ENCODE data around the gene CCNA1. TPM values are rescaled to one million over a fixed set of nuclear protein-coding genes. Genes with fewer than 3 reads are reported as not detected.
A peak's percentile ranks its signal among the peaks of the same experiment; 100 is the strongest.

The CCNA1 gene
- total RNA-seq, 1 experiment from 2014 or later: 2.7 TPM

DNA sequence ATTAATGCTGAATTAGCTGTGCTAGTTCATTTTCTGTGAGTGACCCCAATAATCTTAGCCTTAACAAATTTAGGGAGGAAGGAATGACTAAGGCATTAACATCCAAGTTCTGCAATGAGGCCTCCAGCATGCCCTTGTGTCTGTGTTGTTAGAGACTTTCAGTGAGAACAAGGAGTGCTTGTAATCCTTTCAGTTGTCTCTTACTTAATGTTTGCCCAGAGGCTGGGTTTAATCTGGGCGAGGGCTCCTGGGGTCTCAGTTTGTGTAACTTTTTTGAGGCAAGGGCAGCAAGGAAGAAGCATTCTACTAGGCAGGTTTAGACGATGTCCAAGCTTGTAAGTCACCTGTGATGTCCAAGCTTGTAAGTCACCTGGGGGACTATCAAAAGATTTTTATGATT is 24.3 kb downstream of the CCNA1 start:
- no peaks in the 10 kb centered on the region; a peak in 1 of 5 replicates for H3K9me3 Mint-ChIP-seq
- no peaks in the 10 kb centered on the region for H3K79me1 ChIP-seq (ENCODE audit: insufficient read depth, low read depth, low read length, poor library complexity, severe bottlenecking)
- TF ChIP-seq, protein P1, sequence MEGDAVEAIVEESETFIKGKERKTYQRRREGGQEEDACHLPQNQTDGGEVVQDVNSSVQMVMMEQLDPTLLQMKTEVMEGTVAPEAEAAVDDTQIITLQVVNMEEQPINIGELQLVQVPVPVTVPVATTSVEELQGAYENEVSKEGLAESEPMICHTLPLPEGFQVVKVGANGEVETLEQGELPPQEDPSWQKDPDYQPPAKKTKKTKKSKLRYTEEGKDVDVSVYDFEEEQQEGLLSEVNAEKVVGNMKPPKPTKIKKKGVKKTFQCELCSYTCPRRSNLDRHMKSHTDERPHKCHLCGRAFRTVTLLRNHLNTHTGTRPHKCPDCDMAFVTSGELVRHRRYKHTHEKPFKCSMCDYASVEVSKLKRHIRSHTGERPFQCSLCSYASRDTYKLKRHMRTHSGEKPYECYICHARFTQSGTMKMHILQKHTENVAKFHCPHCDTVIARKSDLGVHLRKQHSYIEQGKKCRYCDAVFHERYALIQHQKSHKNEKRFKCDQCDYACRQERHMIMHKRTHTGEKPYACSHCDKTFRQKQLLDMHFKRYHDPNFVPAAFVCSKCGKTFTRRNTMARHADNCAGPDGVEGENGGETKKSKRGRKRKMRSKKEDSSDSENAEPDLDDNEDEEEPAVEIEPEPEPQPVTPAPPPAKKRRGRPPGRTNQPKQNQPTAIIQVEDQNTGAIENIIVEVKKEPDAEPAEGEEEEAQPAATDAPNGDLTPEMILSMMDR (conservative IDR thresholded peaks at IDR 0.05): no peak
- H4K20me1 ChIP-seq (ENCODE audit: control insufficient read depth, insufficient read depth, insufficient read length): no peaks in the 10 kb centered on the region
- H3K27me3 ChIP-seq (ENCODE audit: insufficient read depth, low read length): no peaks in the 10 kb centered on the region
- peaks cover 16 to 21% of the 10 kb centered on the region in 2 experiments for H3K4me1 Mint-ChIP-seq
- H3K4me1 ChIP-seq (ENCODE audit: insufficient read depth, low read length): peaks cover 9% of the 10 kb centered on the region
- no peak overlapping the region for H3K4me3 Mint-ChIP-seq
- H3K79me2 ChIP-seq (ENCODE audit: insufficient read depth, low read length): no peaks in the 10 kb centered on the region
- DNase-seq: no peak
- no peak overlapping the region for H4K5ac ChIP-seq (ENCODE audit: insufficient read length, low read depth, low read length)
- no CpG with 5 or more reads among the region's 2 CpGs for WGBS (ENCODE audit: extremely low coverage, insufficient read length, low lambda C conversion rate)
- no peak overlapping the region for H3K14ac ChIP-seq (ENCODE audit: insufficient read depth, low read length)
- H2AK5ac ChIP-seq (ENCODE audit: insufficient read length, low read length): no peak overlapping the region
- no peaks in the 10 kb centered on the region for H3K36me3 Mint-ChIP-seq (ENCODE audit: insufficient read depth in 1 of 3, low read depth in 3 of 3)
- H2BK120ac ChIP-seq (ENCODE audit: low read depth, low read length, poor library complexity, severe bottlenecking): no peak overlapping the region
- H3K9ac ChIP-seq (ENCODE audit: extremely low read depth, insufficient read length, low read length): no peak overlapping the region
- H3K56ac ChIP-seq (ENCODE audit: insufficient read length, low read depth, low read length): no peak overlapping the region
- no peak overlapping the region for H2BK20ac ChIP-seq (ENCODE audit: low read depth, low read length, poor library complexity, severe bottlenecking)
- H3K27ac Mint-ChIP-seq: peak overlapping the region; percentile 15 to 75 (median 69); a peak in 3 of 7 replicates
- H3K18ac ChIP-seq (ENCODE audit: insufficient read length, low read depth, low read length): no peak overlapping the region
- H3K4me2 ChIP-seq (ENCODE audit: insufficient read depth, insufficient read length, low read length): no peak overlapping the region
- no peak overlapping the region for H3K23ac ChIP-seq (ENCODE audit: insufficient read length, low read depth, low read length)
- no peak overlapping the region for H2BK12ac ChIP-seq (ENCODE audit: insufficient read length, low read depth, low read length)
- H2BK5ac ChIP-seq (ENCODE audit: insufficient read length, low read length): no peak overlapping the region
- H3K27me3 Mint-ChIP-seq (ENCODE audit: low read depth): no peaks in the 10 kb centered on the region
- no peaks in the 10 kb centered on the region for H3K9me3 ChIP-seq (ENCODE audit: control insufficient read depth, low read depth, low read length)
- H3T11ph ChIP-seq (ENCODE audit: low read length): no peak overlapping the region
- H4K91ac ChIP-seq (ENCODE audit: insufficient read length, low read depth, low read length): no peak overlapping the region
- H3K27ac ChIP-seq (ENCODE audit: insufficient read length, low read depth, low read length): no peak overlapping the region
- no peak overlapping the region for H4K8ac ChIP-seq (replicated peaks; ENCODE audit: insufficient read length, low read depth, low read length)
- no peak overlapping the region for H2BK15ac ChIP-seq (ENCODE audit: low read depth, low read length)
- H3K23me2 ChIP-seq (ENCODE audit: insufficient read length, low read depth, low read length, poor library complexity, severe bottlenecking): no peaks in the 10 kb centered on the region
- no peak overlapping the region for H3K4ac ChIP-seq (ENCODE audit: low read depth, low read length)
- no peak overlapping the region for H2AFZ ChIP-seq (ENCODE audit: low read length)
